Ishikawa (cell line): ENCODE data around the gene KRT85.

Experiments used
- CEBPB ChIP-seq: IDR thresholded peaks from 2 replicates; pipeline ENCODE4 v1.6.1; 2012
- CREB1 ChIP-seq: IDR thresholded peaks from 2 replicates; pipeline ENCODE4 v1.6.1; 2012; ENCODE audit warnings: low read depth
- EGR1 ChIP-seq: IDR thresholded peaks from 2 replicates; pipeline ENCODE4 v1.6.1; 2012
- EP300 ChIP-seq: IDR thresholded peaks from 2 replicates; pipeline ENCODE4 v1.6.1; 2012; ENCODE audit warnings: borderline replicate concordance
- FOXM1 ChIP-seq: IDR thresholded peaks from 2 replicates; pipeline ENCODE4 v1.6.1; 2012; ENCODE audit warnings: low read depth, borderline replicate concordance
- MAX ChIP-seq: IDR thresholded peaks from 2 replicates; pipeline ENCODE4 v1.6.1; 2012
- RAD21 ChIP-seq: IDR thresholded peaks from 2 replicates; pipeline ENCODE4 v1.6.1; 2012; ENCODE audit warnings: low read depth
- REST ChIP-seq: IDR thresholded peaks from 2 replicates; pipeline ENCODE4 v1.6.1; 2012; ENCODE audit warnings: low read depth, mild to moderate bottlenecking
- TAF1 ChIP-seq: IDR thresholded peaks from 2 replicates; pipeline ENCODE4 v1.6.1; 2012; ENCODE audit warnings: low read depth, mild to moderate bottlenecking
- TCF12 ChIP-seq: IDR thresholded peaks from 2 replicates; pipeline ENCODE4 v1.6.1; 2012; ENCODE audit warnings: low read depth
- USF1 ChIP-seq: IDR thresholded peaks from 2 replicates; pipeline ENCODE4 v1.6.1; 2012

- TF ChIP-seq EP300 (no peak), REST (no peak), TAF1 (no peak), RAD21 (no peak), USF1 (no peak), FOXM1 (no peak), EGR1 (no peak), TCF12 (no peak), CEBPB (no peak), CREB1 (no peak), MAX (no peak)
Observed at GRCh38 chr12:52346593-52346992, 20.7 kb downstream of the KRT85 start.
